PC-9 (cell line): ENCODE measurements around the gene GRID2IP.

Experiments used
- CTCF ChIP-seq: fragments of 200-600 bp; sonication (generic); conservative IDR thresholded peaks from 2 replicates; pipeline ENCODE4 v1.6.1; 2017; ENCODE audit warnings: mixed run types, antibody characterized with exemption, mild to moderate bottlenecking, moderate library complexity
- EZH2 ChIP-seq: fragments of 200-600 bp; sonication (generic); IDR thresholded peaks from 2 replicates; pipeline ENCODE4 v1.8.0; 2017; ENCODE audit warnings: antibody characterized with exemption, low read depth

- no peak for TF ChIP-seq CTCF
- TF ChIP-seq EZH2: no peak
Observed at GRCh38 chr7:6478186-6478585, 73.1 kb downstream of the GRID2IP start.
